NCI-H748 (cell line): ENCODE results near the gene RFX2.
"Not testable (repeated sequence)": the region's sequence is repeated elsewhere in the genome, so short reads cannot be mapped to it uniquely, and the experiment has no call there.

Source experiments
- DNase-seq: peaks from one replicate; lab custom pipeline; 2025; ENCODE audit not compliant: unreplicated experiment; lab: John Stamatoyannopoulos, UW

Gene RFX2

DNA sequence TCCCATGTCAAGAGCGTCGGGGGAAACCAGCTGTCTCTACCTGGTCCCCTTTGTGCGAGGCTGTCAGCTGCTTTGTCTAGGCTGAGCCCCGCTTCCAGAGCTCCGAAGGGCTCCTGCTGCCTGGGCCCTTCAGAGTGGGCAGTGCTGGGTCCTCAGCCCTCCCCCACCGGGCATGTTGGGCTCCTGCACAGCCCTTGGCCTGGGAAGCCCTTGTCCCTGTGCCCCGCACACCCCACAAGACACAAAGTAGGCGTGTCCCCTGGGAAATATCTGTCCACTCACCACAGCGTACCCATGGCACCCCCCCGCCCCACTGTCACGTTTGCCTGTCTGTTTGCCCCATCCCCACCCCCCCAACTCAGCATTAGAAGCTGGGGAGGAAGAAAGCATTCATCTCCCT, 92.7 kb downstream of the RFX2 start:
- DNase-seq: no peak

- no peak for DNase-seq
Observed at GRCh38 chr19:6015841-6016545, 94.3 kb downstream of the RFX2 start.

- no peak for DNase-seq
Observed at GRCh38 chr19:6014551-6015135, 95.7 kb downstream of the RFX2 start.

- DNase-seq: no peak
Observed at GRCh38 chr19:6012426-6013170, 97.7 kb downstream of the RFX2 start.

GRCh38 chr19:6011794-6012193, 98.5 kb downstream of the RFX2 start:
- no peak for DNase-seq

GRCh38 chr19:6011206-6011605, 99.1 kb downstream of the RFX2 start:
- no peak for DNase-seq

DNA sequence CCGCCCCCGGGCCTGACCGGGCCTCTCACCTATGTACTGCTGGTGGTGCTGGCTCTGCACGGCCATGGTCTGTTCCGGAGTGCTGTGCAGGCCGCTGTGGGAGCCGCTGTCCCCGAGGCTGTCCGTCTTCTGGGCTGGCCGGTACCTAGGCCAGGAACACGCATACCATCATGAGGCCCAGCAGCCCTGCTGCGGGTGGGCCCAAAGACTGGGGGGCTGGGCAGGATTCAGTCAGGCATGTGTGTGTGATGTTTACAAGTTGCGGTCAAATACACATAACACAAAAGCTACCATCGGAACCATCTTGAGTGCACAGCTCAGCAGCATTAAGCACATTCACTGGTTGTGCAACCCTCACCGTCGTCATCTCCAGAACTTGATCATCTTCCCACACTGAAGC, 100.2 kb downstream of the RFX2 start:
- no peak for DNase-seq

DNA sequence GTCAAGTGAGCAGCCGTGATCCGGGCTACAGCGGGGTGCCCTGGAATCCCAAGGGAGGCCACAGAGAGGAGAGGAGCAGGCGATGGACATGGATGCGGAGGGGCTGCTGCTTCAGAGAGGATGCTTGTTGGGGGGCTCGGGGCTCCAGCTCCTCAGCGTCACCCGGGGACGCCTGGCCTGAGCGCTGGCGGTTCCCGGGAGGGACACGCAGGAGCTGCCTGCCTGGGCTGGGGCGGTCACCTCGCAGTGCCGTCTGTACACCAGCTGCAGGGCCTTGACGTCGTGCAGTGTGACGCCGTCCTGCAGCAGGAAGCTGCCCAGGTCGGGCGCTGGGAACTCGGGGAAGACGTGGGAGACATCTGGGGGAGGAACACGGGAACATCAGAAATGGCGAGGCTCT, 102.4 kb downstream of the RFX2 start:
- DNase-seq: no peak

DNA sequence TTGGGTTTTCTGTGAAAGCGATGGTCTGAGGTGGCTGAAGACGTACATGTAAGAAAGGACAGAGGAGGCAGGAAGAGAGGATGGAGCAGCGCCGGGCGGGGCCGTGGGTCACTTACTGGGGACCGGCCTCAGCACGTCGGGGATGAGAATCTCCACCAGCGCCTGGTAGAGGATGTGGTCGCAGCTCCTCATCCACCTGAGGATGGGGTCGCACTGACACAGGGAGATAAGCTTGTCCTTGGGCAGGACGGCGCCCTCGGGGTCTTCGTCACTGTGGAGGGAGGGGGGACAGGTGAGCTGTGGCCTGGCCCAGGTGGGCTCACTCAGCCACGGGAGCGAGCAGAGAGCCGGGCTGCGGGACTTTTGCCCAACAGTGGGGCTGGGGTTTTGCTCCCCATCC, 103.4 kb downstream of the RFX2 start:
- DNase-seq: no peak

DNA sequence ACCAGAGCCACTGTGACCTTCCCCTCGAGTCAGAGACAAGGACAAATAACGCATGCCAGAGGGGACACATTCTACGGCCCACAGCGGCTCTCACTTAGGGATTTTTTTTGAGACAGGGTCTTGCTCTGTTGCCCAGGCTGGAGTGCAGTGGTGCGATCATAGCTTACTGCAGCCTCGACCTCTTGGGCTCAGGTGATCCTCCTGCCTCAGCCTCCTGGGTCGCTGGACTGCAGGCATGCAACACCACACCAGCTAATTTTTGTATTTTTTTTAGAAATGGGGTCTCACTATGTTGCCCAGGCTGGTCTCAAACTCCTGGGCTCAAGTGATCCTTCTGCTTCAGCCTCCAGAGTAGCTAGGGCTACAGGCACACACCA, 104.2 kb downstream of the RFX2 start:
- DNase-seq: not testable (repeated sequence)

GRCh38 chr19:6005321-6006069, 104.8 kb downstream of the RFX2 start:
- no peak for DNase-seq

DNA sequence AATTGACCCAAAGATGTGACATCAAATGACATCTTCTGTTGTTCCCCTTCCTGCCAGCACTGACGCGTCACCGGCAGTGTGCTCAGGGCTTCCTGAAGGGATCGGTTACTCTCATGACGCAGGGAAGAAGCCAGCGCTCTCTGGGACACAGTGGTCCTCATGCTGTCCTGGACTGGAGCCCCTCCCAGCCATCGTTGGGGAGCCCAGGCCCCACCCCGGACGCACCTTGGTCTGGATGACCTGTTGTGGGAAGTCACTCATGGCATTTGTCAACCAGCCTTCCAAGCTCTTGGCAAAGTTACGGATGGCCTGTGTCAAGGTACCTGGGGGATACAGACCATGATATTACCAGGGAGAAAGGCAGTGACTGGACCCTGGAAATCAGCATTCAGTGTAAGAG, 106.3 kb downstream of the RFX2 start:
- DNase-seq: no peak

- DNase-seq: no peak
Observed at GRCh38 chr19:6002591-6002990, 107.7 kb downstream of the RFX2 start.

- no peak for DNase-seq
Observed at GRCh38 chr19:6000228-6000847, 110.0 kb downstream of the RFX2 start.

GRCh38 chr19:5999693-6000092, 110.6 kb downstream of the RFX2 start:
- no peak for DNase-seq

GRCh38 chr19:5997371-5997770, 112.9 kb downstream of the RFX2 start:
- DNase-seq: no peak

DNA sequence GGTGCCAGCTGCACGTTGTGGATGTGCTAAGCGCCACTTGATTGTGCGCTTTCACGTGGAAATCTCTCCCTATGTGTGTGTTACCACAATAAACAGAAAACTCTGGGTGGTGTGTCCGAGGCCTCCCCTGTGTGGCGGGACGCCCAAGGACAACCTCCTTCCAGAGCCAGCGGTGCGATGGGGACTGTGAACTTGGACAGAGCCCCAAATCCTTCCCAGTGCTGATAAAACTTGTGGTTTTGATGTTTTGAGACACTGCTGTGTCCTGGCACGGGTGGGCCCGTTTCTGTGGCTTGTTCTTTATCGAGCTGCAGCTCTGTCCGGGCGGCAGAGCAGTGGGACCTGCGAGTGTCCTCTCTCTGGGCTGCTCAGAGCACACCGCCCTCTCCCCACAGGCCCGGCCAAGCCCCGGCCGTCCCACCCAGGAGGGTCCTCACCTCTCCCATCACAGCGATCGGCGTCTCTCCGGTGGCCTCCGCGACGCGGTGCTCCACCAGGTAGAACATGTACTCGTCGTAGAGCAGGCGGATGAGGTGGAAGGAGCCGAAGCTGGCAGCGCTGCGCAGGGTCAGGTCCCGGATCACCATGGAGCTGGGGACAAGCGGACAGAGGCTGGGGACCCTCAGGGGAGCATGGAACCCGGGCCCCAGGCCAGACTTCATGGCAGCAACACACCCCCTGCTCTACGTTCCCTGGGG, 113.5 kb downstream of the RFX2 start:
- no peak for DNase-seq

- DNase-seq: no peak
Observed at GRCh38 chr19:5996102-5996501, 114.2 kb downstream of the RFX2 start.

DNA sequence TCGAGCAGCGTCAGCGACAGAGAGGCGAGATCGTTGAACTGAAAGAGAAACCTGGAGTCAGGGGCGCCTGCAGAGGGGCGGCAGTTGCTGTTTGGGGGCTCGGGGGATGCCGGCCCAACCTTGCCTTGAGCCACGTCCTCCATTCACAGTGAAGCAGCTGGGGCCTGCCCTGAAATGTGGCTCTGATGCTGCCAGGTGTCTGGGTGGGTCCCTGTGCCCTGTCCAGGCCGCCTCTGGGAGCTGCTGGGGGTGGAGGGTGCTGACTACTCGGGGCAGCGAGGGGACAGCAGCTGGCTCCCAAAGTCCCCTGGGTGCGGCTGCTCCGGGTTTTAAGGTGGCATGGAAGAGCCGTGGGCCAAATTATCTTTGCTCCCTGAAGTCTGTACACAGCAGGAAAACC, 114.7 kb downstream of the RFX2 start:
- no peak for DNase-seq

DNA sequence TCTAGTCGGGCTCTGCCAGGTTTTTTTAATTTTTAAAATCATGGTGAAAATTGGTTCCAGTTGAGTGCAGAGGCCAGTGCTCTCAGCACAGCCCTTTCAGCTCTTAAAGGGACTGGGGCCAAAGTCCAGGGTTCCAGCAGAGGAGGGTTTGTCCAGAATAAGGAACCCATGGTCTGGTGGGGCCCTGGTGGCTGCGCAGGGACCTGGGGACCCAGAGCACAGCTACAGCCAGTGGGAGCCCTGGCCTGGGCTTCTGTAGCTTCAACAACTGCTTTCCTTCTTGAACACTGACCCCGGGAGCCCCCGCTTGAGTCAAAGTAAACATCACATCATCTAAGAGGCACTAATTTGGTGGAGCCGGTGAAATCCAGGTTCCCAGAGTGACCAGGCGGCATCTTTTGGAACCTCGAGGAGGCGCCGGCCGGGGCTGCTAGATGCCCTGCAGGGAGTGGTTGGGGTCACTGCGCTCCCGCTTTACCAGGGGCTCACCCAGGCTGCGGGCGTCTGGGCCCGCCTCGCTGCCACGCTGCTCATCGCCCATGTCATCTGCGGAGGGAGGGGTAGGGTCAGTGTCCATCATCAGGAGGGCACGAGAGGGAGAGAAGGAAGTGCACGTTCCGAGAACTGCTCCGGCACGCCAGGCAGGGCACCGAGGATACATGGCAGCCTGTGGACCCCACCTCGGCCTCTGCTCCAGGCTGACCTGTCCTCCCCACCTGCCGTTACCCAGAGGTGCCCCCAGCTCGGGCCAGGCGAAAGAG, 115.7 kb downstream of the RFX2 start:
- DNase-seq: no peak
